ENCODE results near the gene HS3ST3A1.
"Not testable (repeated sequence)": the region's sequence is repeated elsewhere in the genome, so short reads cannot be mapped to it uniquely, and the experiment has no call there.

Gene HS3ST3A1

GRCh38 chr17:13575922-13576419, 25.8 kb downstream of the HS3ST3A1 start:
- DNase-seq (ENCODE audit: low read depth in 2 of 2) = no peak

- DNase-seq (ENCODE audit: low read depth in 2 of 2) = no peak
Measured at GRCh38 chr17:13575466-13575865, 26.3 kb downstream of the HS3ST3A1 start.

GRCh38 chr17:13572581-13572980, 29.1 kb downstream of the HS3ST3A1 start:
- DNase-seq (ENCODE audit: low read depth in 2 of 2) = no peak

DNA sequence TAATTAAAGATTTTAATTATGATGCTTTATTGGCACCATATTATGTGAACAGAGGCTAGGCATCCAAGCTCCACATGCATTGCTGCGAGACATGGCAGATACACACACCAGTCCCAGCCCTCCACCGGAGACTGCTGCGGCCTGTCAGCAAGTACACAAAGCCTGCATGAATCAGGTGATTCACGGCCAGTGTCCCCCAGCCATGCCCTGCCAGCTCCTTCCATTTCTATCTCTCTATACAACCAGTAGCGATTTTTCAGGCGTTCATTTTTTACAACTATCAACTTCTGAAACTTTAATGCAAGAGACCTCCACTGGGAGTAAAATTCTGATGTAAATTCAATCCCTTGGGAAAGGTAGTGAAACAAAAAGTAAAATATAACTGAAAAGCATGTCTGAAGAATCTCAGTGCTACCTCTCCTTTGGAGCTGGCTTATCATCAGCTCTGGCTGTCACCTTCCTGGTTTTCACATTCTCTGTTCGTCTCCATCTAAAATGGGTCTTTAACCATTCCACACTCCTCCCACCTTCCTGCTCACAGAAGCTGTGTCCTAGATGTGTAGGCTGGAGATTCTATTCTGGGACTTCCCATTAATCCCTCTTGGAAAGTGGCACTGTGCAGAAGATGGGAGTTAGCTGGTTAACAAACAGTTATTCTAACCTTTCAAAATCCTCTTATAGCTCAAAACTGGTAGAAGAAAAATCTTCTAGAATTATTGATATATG, 32.2 kb downstream of the HS3ST3A1 start:
- no peak for DNase-seq (ENCODE audit: low read depth in 2 of 2)

DNA sequence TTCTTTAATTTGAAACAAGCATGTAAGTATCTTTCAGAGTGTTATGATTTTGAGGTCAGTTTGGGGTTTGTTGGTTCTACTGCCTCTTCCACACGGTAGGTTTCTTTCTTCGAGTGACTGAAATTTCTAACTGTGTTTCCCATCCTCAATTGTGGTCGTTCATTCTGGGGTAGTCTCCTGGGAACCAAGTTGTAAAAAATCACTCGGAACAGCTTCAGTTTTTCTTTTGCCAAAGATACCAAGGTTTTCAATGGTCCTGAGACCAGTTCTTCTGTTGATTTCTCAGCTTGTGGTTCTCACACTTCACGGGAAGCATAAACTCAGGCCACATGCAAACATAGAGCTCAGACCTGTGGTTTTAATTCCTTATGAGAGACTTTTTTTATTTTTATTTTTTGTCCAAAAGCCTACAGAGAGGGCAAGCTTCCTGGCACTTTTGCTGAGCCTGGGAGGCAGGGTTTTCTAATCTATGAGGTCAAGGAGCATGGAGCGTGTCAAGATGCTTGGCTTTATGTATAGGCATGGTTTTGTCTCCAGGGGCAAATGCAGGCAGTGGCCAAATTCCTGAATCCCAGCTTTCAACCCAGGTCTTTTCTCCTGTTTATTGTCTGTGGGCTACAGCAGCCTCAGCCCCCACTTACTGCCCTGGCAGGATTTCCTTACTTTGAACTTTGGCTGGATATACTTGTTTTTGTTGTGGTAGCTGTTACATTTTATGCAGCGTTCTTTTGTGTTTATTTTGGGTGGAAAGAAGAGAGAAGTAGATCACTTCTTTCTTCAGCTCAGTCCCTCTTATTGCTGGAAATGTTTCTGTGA, 32.9 kb downstream of the HS3ST3A1 start:
- no peak for DNase-seq (ENCODE audit: low read depth in 2 of 2)

GRCh38 chr17:13563866-13564265, 37.9 kb downstream of the HS3ST3A1 start:
- no peak for DNase-seq (ENCODE audit: low read depth in 2 of 2)

DNA sequence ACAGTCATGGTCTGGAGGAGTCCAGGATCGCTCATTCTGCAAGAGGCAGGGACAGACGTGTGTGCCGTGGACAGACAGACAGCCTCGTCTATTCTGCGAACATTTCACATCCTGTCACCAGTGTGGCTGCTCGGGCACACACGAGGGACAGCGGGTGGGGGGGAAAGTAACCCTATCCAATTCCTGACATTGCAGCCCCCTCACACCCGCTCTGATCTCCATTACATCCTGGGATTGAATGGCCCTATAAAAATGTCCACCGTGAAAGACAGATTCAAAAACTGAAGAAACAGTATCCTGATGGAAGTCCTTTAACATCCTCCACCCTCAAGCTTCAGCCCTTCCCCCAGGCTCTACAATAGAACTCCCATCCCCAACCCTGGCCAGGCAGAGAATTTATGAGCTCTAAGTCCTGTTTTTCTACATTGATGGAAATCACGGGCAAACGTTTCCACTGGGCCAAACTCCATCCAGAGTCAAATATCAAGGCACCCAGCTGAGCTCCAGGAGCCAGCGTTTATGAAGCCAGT, 39.4 kb downstream of the HS3ST3A1 start:
- DNase-seq (ENCODE audit: low read depth in 2 of 2) = no peak

DNA sequence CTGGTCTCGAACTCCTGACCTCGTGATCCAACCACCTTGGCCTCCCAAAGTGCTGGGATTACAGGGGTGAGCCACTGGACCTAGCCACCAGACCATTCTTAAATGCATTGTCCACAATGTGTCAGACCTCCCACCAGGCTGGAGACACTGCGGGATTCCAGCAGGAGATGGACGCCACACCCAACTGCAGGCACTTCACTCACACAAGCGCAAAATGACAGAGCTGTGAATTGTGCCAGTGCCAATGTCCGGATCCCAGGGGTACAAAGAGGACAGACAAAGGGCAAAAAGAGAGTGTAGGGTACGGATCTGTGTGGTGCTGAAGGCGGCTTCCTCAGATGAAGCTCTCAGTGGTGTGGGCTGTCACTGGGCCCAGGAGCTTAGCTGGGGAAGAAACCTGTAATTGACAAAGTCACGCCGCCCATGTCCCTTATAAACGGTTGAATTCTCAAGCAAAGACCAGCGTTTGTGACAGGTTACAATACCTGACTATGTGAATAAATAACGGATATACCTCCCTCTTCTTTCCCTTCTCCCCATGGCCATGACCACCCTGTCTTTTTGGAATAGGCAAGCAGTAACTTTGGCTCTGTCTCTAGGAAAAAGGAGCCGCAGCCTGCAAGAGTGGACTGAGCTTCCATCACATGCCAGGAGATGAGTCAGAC, 40.0 kb downstream of the HS3ST3A1 start:
- no peak for DNase-seq (ENCODE audit: low read depth in 2 of 2)

GRCh38 chr17:13560935-13561334, 40.8 kb downstream of the HS3ST3A1 start:
- no peak for DNase-seq (ENCODE audit: low read depth in 2 of 2)

DNA sequence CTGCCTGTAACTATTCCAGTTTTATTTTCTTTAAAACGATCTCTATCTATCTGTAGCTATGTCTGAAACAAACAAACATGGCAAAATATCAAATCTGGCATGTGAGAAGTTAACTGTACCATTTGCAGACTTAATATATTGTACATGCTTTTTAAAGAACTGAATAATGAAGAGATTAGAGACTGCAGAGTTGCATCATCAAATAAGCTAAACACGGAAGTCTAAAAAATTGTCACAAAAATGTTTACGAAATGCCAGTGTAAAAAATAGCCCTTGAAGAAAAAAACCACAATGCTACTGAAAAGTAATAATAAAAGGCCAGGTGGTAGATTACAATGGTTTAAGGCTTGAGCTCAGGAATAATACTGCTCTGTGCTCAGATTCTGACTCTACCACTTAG, 43.1 kb downstream of the HS3ST3A1 start:
- no peak for DNase-seq (ENCODE audit: low read depth in 2 of 2)

GRCh38 chr17:13557077-13557476, 44.7 kb downstream of the HS3ST3A1 start:
- DNase-seq (ENCODE audit: low read depth in 2 of 2) = no peak

DNA sequence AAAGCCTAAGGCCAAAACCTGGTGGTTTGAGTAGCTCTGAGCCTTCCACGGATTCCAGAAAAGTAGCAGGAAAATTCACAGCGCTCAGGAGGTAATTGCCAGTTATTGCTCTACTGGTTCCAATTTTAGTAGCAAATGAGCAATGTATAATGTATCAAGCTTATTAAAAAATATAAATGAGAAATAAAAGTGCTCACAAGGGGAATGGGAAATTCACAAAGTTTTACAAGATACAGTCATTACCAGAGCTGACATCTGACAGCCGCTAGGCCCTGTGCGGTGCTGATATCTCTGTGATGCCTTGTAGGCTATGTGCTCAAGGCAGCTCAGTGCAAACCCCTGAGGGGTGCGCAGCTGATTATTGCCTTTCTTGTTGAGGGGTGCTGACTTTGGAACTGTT, 47.5 kb downstream of the HS3ST3A1 start:
- DNase-seq (ENCODE audit: low read depth in 2 of 2) = no peak

GRCh38 chr17:13550291-13550690, 51.4 kb downstream of the HS3ST3A1 start:
- no peak for DNase-seq (ENCODE audit: low read depth in 2 of 2)

GRCh38 chr17:13548576-13548975, 53.2 kb downstream of the HS3ST3A1 start:
- DNase-seq (ENCODE audit: low read depth in 2 of 2) = not testable (repeated sequence)

GRCh38 chr17:13546851-13547250, 54.9 kb downstream of the HS3ST3A1 start:
- no peak for DNase-seq (ENCODE audit: low read depth in 2 of 2)

- no peak for DNase-seq (ENCODE audit: low read depth in 2 of 2)
Measured at GRCh38 chr17:13545941-13546340, 55.8 kb downstream of the HS3ST3A1 start.

DNA sequence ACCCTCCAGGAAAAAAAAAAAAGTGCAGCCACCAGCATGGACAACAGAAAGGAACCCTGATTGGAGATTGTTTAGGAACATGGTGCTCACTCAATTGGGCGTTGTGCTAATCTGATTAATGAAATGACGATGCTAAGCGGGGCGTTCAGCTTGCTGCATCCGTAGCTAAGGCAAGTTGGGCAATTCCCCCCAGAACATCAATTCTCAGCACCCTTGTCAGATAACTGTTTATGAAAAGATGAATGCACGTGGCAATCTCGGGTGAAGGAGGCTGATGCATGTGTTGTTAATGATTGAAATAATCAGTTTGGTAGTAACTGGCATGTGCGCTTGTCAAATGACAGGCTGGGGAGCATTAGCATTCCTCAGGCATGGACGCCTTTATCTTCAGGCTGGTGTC, 57.0 kb downstream of the HS3ST3A1 start:
- DNase-seq (ENCODE audit: low read depth in 2 of 2) = no peak

GRCh38 chr17:13544292-13544691, 57.4 kb downstream of the HS3ST3A1 start:
- DNase-seq (ENCODE audit: low read depth in 2 of 2) = no peak

DNA sequence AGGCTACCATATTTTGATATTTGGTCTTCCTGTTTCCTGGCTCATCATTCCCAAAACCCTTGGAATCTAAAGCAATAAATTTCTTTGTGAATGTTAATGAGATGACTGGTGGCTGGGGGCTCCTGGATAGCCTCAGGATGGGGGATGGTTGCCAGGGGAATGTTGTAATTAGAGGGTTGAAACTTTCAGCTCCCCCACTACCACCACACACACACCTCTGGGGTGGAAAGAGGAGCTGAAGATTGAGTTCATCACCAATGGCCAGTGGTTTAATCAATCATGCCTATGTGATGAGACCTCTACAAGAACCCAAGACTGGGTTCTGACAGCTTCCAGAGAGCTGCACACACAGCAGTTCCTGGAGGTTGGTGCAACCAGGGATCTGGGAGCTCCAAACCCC, 59.1 kb downstream of the HS3ST3A1 start:
- no peak for DNase-seq (ENCODE audit: low read depth in 2 of 2)

- no peak for DNase-seq (ENCODE audit: low read depth in 2 of 2)
Measured at GRCh38 chr17:13541032-13541480, 60.7 kb downstream of the HS3ST3A1 start.

DNA sequence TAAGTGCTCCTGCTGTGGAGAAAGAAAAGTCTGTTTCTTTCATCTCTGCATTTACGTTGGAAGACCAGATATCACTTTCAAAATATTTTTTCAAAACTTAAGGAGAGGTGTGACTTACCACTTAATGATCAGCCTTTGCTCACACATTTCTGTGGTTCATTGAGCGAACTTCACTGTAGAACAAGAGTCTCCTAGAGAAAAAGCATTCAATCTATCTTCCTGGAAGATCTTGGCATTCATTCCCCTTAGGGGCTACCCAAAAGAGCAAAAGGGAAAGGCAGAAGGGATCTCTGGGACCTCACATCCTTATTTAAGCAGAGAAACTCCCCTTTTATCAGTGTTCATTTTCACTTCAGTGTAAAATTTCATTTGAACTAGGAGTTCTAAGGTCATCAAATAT, 61.2 kb downstream of the HS3ST3A1 start:
- no peak for DNase-seq (ENCODE audit: low read depth in 2 of 2)

DNA sequence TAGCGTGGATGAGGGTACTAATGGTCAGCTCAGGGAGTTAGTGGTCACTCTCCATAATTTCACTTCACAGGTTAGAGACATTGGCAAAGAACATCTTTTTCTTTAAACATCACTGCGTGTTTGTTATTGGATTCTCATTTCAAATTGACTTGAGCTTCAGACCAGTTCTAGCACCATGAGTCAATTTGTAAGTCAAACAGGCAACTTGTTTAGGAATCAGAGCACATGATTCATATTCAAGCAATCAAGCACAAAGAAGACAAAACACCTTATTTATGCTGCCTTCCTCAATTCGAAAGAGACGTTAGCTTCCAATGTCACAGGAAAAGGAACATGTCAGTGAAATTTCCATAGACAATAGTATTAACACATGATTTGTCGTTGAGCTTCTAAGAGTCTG, 62.3 kb downstream of the HS3ST3A1 start:
- no peak for DNase-seq (ENCODE audit: low read depth in 2 of 2)

Data from stimulated activated CD4-positive, alpha-beta T cell treated with anti-CD3 and anti-CD28 coated beads, Interleukin-1b, Interleukin-23, amount 100 ng/mL, for 1 hour (primary cell).